CMK (cell line): ENCODE measurements around the gene HSFX4.
"Not testable (repeated sequence)": the region's sequence is repeated elsewhere in the genome, so short reads cannot be mapped to it uniquely, and the experiment has no call there.

Experiments used
- DNase-seq: peaks from one replicate; pipeline ENCODE4 v3.0.0-alpha.2; 2010; ENCODE audit warnings: low read depth

The HSFX4 gene

DNA sequence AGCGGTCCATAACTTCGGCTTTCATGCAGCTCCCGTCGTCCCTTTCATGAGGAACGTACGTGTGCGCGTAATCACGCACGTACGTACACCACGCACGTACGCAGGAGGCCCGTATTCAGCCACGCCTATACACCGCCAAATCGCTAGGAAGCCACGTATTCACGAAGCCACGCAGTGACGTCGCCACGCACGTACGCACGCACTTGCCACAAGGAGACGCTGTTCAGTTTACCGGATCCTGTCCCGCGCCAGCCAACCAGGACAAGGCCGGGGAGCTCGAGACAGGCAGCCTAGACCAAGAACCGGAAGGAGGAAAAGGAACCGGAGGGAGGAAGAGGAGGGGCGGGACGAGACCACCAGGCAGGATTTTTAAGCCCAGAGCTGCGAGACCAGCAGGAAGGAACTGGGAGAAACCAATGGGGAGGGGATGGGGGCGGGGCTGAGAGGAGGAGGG lies 9.1 kb downstream of the HSFX4 start, which contains the start of gene EOLA2:
Gene EOLA2, minus strand, starts transcription at position 65 of the 454 bp plus-strand sequence. CDS start 4,617 bp downstream, outside the sequence.
- peak; percentile 94 for DNase-seq

DNA sequence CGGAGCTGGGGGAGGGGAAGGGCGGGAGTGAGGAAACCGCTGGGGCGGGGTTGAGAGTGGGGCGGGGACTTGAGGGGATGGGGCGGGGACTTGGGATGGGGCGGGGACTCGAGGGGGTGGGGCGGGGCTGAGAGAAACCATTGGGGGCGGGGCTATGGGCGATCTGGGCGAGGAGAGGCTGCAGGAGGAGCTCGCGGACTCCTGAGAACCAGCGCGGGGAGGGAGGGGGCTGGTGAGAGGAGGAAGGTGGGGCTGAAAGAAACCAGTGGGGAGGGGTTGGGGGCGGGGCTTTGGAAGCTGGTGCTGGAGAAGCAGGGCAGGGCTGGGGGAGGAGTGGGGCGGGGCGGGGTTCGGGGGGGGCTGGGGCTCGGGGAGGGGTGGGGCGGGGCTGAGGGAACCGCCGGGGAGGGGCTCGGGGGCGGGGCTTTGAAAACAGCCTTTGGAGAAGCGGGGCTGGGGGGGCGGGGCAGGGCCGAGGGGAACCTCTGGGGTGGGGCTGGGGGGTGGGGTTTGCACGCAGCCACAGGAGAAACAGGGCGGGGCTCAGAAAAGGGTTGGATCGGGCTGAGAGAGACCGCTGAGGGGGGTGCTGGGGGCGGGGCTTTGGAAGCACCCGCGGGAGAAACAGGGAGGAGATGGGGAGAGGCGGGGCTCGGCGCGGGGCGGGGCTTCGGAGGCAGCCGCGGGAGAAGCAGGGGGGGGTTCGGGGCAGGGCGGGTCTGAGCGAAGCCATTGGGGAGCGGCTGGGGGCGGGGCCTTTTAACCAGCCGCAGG lies 9.7 kb downstream of the HSFX4 start:
- peak; percentile 59 for DNase-seq

DNA sequence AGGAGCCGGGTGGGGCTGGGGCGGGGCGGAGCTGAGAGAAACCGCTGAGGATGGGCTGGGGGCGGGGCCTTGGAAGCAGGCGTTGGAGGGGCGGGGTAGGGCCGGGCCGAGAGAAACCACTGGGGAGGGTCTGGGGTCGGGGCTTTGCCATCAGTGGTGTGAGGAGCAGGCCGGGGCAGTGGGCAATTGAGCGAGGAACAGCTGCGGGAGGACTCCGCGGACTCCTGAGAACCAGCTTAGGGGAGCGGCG lies 10.2 kb downstream of the HSFX4 start:
- no peak for DNase-seq

DNA sequence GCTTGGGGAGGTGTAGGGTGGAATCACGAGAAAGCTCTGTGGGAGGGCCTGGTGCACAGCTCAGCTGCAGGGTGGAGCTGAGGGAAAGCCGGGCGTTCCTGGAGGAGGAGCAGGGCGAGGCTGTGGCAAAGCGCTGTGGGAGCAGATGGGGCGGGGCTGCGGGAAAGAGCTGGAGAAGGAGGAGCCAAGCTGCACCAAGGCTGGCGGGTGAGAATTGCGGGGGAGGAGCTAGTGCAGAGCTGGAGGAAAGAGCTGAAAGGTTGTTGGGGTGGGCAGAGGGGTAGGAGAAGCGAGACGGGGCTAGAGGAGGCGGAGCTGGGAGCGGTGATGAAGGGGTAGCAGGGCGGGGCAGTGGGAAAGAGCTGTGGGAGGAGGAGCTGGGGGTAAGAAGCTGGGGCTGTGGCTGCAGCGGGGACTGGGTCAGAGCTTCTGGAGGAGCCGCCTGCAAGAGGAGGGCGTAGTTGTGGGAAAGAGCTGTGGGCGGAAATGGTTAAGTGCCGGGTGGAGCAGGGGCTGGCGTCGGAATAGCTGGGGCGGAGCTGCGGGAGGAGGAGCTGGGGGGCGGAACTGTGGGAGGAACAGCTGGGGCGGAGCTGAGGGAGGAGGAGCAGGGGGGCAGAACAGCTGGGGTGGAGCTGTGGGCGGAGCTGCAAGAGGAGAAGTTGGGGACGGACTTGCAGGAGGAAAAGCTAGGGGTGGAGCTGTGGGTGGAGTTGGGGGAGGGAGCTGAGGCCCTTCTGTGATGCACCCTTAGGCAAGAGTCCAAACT lies 10.7 kb downstream of the HSFX4 start:
- DNase-seq: peak; percentile 93

DNA sequence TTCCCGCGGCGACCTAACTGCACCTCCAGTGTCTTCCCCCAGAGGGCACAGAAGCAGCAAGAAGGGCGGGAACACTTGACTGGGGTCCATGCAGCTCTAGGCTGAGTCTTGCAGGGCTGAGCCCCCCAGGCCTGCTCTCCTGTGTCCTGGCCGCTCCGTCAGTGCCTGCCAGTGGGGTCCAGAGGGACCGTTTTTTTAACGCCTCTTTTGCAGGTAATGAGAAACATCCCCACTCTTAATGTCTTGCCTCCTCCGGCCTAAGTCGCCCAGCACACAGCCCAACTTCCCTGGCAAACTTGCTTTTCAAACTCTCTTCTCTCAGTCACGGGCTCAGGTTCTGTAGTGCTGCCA lies 11.3 kb downstream of the HSFX4 start:
- DNase-seq: not testable (repeated sequence)

DNA sequence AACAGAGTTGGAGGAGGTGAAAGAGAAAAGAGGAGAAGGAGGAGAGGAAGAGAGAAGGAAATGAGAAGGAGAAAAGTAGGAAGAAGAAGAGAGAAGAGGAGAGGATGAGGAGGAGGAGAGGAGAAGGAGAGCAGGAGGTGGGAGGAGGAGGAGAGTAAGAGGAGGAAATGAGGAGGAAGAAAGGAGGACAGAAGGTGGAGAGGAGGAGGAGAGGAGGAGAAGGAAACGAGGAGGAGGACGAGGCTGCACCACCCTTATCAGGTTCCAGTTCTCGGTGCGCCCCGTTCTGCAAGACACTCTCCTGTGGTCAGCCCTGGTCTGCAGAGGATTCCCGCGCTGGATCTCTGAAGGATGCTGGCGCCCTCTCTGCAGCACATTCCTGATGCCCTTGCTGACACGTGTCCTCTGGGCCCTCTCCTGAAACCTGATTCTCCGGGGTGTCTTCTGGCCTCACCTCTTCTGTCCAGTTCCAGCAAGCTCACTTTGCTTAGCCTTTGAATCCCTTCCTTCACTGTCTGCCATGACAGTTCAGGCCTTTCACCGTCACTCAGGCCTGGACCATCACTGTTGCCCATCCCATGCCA lies 15.8 kb downstream of the HSFX4 start:
- DNase-seq: not testable (repeated sequence)

DNA sequence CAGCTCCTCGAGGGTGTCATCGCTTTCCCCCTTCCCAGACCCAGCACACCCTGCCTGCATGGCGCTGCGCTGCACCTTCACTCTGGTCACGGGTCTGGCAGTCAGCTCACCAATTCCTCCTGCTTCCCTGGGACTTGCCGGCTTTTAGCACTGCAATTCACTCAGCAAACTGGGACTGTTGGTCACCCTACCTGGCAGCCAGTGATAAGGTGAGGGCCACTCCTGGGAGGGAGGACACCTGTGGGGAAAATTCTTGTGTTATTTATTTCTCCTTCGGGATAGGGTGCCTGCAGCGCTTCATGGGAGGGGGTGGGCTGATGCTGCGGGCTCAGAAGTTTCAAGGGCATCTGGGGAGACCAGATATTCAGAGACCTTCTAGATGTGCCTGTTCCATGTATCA lies 16.4 kb downstream of the HSFX4 start:
- DNase-seq: not testable (repeated sequence)

DNA sequence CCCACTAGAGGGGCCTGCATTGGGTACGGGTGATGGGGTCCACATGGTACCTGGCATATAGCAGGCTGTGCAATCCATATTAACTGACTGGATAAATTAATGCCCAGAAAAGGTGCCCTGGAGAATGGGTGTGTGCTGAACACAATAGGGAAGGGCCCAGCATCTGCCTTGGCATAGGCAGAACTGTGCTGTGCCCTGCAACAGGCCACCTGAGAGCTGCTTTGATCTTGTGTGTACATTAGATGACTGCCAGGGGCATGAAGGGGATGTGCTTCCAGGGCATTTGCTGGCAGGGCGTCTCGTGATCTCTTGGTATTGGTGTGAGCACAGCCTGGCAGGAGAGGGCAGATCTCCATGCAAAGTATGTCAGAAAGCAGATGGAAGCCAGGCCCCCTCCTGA lies 17.6 kb downstream of the HSFX4 start:
- not testable (repeated sequence) for DNase-seq

DNA sequence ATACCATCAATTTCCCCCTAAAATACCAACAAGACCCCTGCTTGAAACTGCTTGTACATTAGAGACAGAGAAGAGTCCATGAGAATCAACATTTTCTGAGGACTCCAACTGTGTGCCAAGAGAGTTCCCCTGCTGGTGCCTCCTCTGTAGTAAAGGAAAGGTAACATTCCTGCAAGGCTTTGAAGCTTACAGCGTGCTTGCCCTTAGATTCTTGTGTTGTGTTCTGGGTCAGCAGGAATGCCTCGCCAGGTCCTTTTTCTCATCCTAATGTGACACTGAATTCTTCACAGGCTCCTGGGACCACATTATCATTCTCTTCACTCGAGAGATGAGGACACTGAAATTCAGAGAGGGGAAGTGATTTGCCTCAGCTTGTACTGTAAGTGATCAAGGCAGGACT lies 18.6 kb downstream of the HSFX4 start:
- DNase-seq: no peak

DNA sequence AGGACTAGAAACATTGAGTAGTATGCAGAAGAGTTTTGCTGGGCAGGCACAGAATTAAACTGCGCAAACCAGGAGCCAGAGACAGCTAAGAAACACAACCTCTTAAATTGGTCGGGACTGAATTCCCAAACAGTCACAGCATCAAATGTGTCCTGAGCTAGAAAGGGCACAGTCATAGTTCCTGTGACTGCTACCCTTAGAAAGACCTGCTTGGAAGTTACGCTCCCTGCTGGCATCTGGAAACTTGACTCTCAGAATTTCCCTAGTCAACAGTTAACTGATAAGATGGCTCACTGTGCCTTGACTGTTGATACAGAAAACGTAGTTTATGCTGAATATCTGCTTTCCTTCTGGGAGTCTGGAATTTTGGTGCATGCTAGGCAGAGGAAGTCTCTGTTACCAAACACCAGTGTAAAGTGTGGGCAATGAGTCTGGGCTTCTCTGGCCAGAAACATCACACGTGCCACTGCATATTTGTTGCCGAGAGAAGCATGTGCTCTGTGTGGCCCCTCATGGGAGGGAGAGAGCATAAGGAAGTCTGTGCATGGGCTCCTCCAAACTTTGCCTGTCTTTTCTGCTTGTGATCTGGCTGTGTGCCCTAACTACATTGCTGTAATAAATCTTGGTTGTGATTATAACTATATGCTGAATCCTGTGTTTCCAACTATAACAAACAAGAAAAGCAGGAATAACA lies 20.5 kb downstream of the HSFX4 start:
- no peak for DNase-seq

DNA sequence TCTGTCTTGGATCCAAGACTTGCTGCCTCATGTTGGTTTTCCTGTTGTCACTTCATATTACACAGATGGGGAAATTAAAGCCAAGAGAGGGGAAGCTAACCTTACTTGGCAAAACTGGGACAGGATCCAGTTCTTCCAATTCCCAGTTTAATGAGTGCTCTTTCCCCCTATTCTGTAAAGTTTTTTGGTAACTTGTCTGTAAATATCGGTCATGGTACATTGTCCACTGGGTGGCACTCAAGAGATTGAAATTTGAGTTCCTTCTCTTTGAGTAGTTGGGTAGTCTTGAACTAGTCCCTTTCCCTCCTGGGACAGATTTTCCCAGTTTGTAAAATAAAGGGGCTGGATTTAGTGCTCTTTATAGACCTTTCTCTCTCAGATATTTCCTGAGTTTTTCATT lies 21.3 kb downstream of the HSFX4 start:
- DNase-seq: no peak

DNA sequence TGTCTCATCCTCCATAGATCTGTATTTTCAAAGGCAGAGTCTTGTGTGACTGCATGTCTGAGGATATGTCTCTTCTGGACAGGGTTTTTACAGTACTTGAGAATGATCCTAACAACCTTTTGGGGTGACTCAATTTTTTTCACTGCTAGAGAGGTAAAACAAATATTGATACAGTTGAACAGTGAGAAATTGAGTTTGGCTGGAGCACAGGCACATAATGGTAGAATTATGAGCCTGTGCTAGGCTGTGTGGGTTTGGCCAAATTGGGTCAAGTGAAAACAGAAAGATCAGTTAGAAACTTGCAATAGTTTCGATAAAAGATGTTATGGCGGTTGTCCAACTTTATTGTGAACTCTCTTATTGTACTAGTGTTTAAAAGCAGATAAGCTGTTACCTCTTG lies 32.2 kb downstream of the HSFX4 start:
- no peak for DNase-seq

DNA sequence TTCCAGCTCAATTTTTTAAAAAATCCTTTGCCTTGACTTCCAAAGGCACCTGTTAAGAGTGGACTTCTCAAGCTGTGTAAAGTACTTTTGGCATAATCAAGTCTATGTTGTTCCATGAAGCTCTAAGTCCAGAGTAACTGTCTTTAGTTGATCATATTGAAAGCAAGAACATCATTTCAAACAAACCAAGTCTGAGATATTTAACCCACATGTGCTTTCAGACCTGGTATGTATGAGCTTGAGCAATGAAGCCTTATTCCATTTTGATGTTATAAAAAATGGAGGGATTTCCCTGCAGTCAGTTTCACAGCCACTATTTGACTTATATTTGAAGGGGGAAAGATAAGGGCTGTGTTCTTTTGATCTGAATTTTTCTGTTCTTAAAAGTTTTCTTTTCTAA lies 32.6 kb downstream of the HSFX4 start:
- no peak for DNase-seq

DNA sequence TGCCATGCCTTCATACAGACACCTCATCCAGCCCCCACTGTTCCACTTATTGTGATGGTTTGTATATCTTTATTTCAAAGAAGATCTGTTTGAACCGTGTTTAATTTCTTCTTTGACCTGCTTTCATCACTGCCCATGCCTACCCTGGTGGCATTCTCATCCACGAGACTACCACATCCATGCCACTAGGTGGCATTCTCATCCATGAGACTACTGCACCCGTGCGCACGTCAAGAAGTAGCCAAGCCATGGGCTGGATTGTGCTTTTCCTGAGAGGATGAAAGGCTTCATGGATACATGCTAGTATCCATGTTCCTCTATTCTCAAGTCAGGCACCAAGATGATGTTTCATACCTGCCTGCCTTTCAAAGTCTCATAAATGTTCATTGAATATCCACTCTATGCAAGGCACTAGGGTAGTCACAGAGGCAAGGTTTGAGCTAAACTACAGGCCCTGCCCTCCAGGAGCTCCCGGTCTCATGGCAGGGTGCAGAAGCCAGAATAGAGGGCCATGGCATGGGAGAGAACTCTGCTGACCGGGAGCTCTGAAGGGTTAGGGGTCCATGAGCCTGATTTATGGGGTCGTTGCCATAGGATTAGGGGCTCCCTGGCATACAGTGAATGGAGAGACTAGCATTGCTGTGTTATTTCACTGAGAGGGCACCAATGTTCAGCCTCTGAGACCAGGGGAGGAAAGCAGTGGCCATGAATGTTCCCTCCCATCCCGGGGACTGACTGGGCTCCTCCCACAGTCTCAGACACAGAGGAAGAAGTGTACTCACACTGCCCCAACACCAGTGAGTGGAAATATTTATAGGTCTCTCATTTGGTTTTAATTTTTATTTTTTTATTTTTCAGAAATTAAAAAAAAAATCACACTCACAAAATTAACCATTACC lies 33.7 kb downstream of the HSFX4 start:
- DNase-seq: no peak

DNA sequence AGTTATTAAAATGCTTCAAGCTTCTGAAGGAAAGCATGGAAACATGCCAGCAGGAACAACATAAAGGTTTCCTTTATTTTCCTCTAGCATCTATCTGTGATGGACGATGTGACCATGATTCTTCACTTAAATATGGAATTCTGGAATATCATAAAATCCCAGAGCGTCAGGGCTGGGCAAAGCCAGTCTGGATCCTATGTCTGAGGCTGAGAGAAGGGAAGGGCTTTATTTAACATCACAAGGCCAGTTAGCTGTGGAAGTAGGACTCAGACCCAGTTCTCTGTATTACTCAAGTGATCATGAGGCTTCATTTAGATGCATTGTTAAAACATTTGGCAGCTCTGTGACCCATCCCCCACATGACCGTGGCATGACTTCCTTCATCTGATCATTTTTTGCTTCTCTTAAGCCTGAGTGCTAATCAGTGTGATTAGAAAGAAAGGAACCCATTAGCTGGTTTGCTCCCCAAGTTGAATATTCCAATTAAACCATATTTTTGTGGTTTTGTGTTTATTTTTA lies 49.8 kb downstream of the HSFX4 start:
- DNase-seq: no peak
